GM23338 (cell line): ENCODE data around the gene TRAPPC12. TPM values are rescaled to one million over a fixed set of nuclear protein-coding genes. Genes with fewer than 3 reads are reported as not detected.

Experiments
- ATAC-seq: fragments of 200-7000 bp; cut with Tn5 transposase; 3 replicates; pipeline ENCODE4 v1.9.1; 2020
- DNase-seq: peaks from one replicate; pipeline ENCODE4 v3.0.0-alpha.2; 2015; ENCODE audit warnings: low spot score
- H2AFZ ChIP-seq: fragments of 200-600 bp; sonication (generic); 2 replicates; pipeline ENCODE4 v1.8.0; 2016; ENCODE audit warnings: antibody characterized with exemption, mild to moderate bottlenecking, moderate library complexity
- H3F3A ChIP-seq: fragments of 200-600 bp; sonication (generic); replicated peaks from 2 replicates; pipeline ENCODE4 v1.8.0; 2017; ENCODE audit warnings: antibody characterized with exemption, mixed run types, low read depth
- H3K27ac ChIP-seq: fragments of 200-600 bp; sonication (generic); 2 replicates; pipeline ENCODE4 v1.6.1; 2016; ENCODE audit warnings: low read depth
- H3K27me3 ChIP-seq: fragments of 200-600 bp; sonication (generic); 2 replicates; pipeline ENCODE4 v1.8.0; 2016; ENCODE audit warnings: mild to moderate bottlenecking, mixed run types, moderate library complexity; ENCODE audit not compliant: insufficient read depth
- H3K36me3 ChIP-seq: fragments of 200-600 bp; sonication (generic); 2 replicates; pipeline ENCODE4 v1.8.0; 2016; ENCODE audit warnings: mild to moderate bottlenecking; ENCODE audit not compliant: insufficient read depth
- H3K4me1 ChIP-seq: fragments of 200-600 bp; sonication (generic); 2 replicates; pipeline ENCODE4 v1.8.0; 2016; ENCODE audit warnings: mild to moderate bottlenecking, moderate library complexity; ENCODE audit not compliant: insufficient read depth
- H3K4me2 ChIP-seq: fragments of 200-600 bp; sonication (generic); 2 replicates; pipeline ENCODE4 v1.7.1; 2017; ENCODE audit warnings: mixed run types
- H3K4me3 ChIP-seq: fragments of 200-600 bp; sonication (generic); 2 replicates; pipeline ENCODE4 v1.6.1; 2016; ENCODE audit warnings: mixed run types
- H3K79me2 ChIP-seq: fragments of 200-600 bp; sonication (generic); replicated peaks from 2 replicates; pipeline ENCODE4 v1.8.0; 2017; ENCODE audit warnings: mild to moderate bottlenecking; ENCODE audit not compliant: insufficient read depth
- H3K9me2 ChIP-seq: fragments of 200-600 bp; sonication (generic); 2 replicates; pipeline ENCODE4 v1.8.0; 2017; ENCODE audit not compliant: insufficient read depth
- H4K20me1 ChIP-seq: fragments of 200-600 bp; sonication (generic); replicated peaks from 2 replicates; pipeline ENCODE4 v1.8.0; 2017; ENCODE audit warnings: mild to moderate bottlenecking; ENCODE audit not compliant: insufficient read depth
- H3K27ac Mint-ChIP-seq: 2 replicates; pipeline ENCODE4 v1.8.0; 2020; ENCODE audit warnings: inconsistent platforms, mild to moderate bottlenecking, moderate library complexity, mixed read lengths
- H3K27me3 Mint-ChIP-seq: 3 replicates; pipeline ENCODE4 v1.8.0; 2022; ENCODE audit warnings: low read depth, mild to moderate bottlenecking, moderate library complexity, mixed read lengths, inconsistent platforms; ENCODE audit not compliant: insufficient read depth, poor library complexity
- H3K36me3 Mint-ChIP-seq: 3 replicates; pipeline ENCODE4 v1.8.0; 2021; ENCODE audit warnings: low read depth, mild to moderate bottlenecking, inconsistent platforms, moderate library complexity, mixed read lengths
- H3K4me1 Mint-ChIP-seq: 3 replicates; pipeline ENCODE4 v1.8.0; 2020; ENCODE audit warnings: mild to moderate bottlenecking, inconsistent platforms, mixed read lengths
- H3K4me3 Mint-ChIP-seq: 3 replicates; pipeline ENCODE4 v1.8.0; 2021; ENCODE audit warnings: moderate library complexity, mild to moderate bottlenecking, inconsistent platforms, mixed read lengths
- H3K9me3 Mint-ChIP-seq: 3 replicates; pipeline ENCODE4 v1.8.0; 2020; ENCODE audit warnings: moderate library complexity, mild to moderate bottlenecking, inconsistent platforms, mixed read lengths
- CTCF ChIP-seq, 2 experiments: fragments of 200-600 bp in 1 of 2; sonication (generic) in 1 of 2; conservative IDR thresholded peaks; 2 replicates each; pipeline versions ENCODE4 v1.5.1 to v1.6.1; 2016 to 2017; ENCODE audit warnings: antibody characterized with exemption in 2 of 2, low read depth in 2 of 2, mild to moderate bottlenecking in 2 of 2, moderate library complexity in 1 of 2
- EZH2phosphoT487 ChIP-seq: fragments of 200-600 bp; sonication (generic); IDR thresholded peaks from one replicate; pipeline ENCODE4 v1.8.1; 2018; ENCODE audit warnings: antibody characterized with exemption; ENCODE audit not compliant: unreplicated experiment
- POLR2AphosphoS5 ChIP-seq: IDR thresholded peaks from 2 replicates; pipeline ENCODE4 v1.6.1; 2016; ENCODE audit warnings: antibody characterized with exemption, low read depth
- ZNF114 ChIP-seq: fragments of 250-450 bp; sonication (Bioruptor Pico); IDR thresholded peaks from 2 replicates; pipeline ENCODE4 v1.5.0; 2020; ENCODE audit warnings: mild to moderate bottlenecking, moderate library complexity
- ZNF331 ChIP-seq: fragments of 250-450 bp; sonication (Bioruptor Pico); IDR thresholded peaks from 2 replicates; pipeline ENCODE4 v1.5.0; 2020; ENCODE audit warnings: low read depth, mild to moderate bottlenecking, moderate library complexity
- polyA plus RNA-seq: library from polyadenylated mRNA; unstranded; fragments of >200 nt; fragmentation: Nextera tagmentation; extraction: Ambion mirVana; gene quantifications from 2 replicates; pipeline ENCODE4 v1.2.1, GENCODE V29; 2016
- total RNA-seq: library from RNA; depleted of rRNA; stranded (reverse); fragments of >200 nt; shearing (Covaris generic); gene quantifications from 2 replicates; pipeline ENCODE4 v1.2.3, GENCODE V29; 2014
- TF ChIP-seq, protein P1 (sequence below): fragments of 250-450 bp; sonication (Bioruptor Pico); IDR thresholded peaks from 2 replicates; pipeline ENCODE4 v1.5.0; 2020; ENCODE audit warnings: mild to moderate bottlenecking, moderate library complexity

TRAPPC12 gene
- total and polyA plus RNA-seq, 2 experiments from 2014 or later: 48.9 to 57.7 TPM

DNA sequence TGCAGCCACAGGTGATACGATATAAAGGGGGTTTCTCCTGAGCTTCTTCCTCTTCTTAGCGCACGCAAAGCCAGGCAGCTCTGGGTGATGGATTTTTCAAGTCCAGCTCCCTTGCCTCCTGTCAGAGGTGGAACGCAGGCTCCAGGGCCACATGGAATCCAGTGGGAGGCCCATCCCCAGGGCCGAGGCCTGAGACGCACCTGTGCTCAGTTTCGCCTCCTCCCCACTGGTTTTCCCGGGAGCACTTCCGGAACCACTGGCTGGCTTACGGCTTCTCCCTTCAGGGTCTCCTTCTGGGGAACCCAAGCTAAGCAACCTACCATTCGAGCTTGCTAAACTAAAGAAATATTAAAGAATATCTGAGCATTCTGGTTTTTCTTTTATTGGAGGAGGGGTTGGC, 63.6 kb downstream of the TRAPPC12 start (continued):
- TF ChIP-seq CTCF (conservative IDR thresholded peaks at IDR 0.05; ENCODE audit: low read depth in 2 of 2) (no peak), EZH2phosphoT487 (no peak), ZNF114 (CRISPR knock-in tag) (no peak), ZNF331 (CRISPR knock-in tag) (no peak), POLR2AphosphoS5 (no peak)

DNA sequence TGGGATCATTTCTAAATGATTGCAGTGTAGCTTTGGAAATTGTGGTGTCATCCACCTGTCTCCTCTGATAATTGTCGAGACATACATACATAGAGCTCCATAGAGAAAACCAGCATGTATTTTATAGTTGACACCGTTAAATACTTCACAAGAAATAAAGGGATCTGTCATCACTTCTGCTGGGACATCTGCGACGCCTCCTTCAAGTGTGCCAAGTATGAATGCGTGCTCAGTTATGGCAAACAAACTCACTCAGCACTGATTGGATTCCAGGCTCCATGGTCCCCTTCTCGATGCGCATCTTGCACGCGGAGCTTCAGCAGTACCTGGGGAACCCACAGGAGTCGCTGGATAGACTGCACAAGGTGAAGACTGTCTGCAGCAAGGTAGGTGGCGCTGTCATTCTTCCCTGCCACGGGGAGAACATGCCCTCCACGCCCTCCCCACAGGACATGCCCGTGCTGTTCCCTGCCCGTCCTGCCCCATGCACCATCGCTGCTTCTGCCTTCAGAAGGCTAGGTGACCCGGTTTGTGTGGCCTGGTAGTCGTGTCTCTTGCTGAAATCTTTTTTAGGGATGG, 64.1 kb downstream of the TRAPPC12 start:
- DNase-seq: peak; percentile 60

GRCh38 chr2:3445891-3446290, 66.4 kb downstream of the TRAPPC12 start:
- no peaks in the 10 kb centered on the region for H3K9me2 ChIP-seq
- H3K27ac ChIP-seq: no peak overlapping the region
- peaks cover 39% of the 10 kb centered on the region for H3K36me3 Mint-ChIP-seq
- no peaks in the 10 kb centered on the region for H3K4me1 ChIP-seq
- no peak overlapping the region for H2AFZ ChIP-seq
- no peak overlapping the region for H3K4me3 Mint-ChIP-seq
- no peak overlapping the region for H3K4me2 ChIP-seq
- DNase-seq (no peak), ATAC-seq (no peak)
- no peak overlapping the region for H3K4me3 ChIP-seq
- H3K27me3 ChIP-seq: no peaks in the 10 kb centered on the region
- no peak overlapping the region for H3K27ac Mint-ChIP-seq
- H3K79me2 ChIP-seq: no peaks in the 10 kb centered on the region
- 0 out of 2 replicates have a peak, but pooled peaks cover 5% of the 10 kb centered on the region for H3K36me3 ChIP-seq
- H3K27me3 Mint-ChIP-seq: no peaks in the 10 kb centered on the region
- H3F3A ChIP-seq: no peaks in the 10 kb centered on the region
- peaks cover 2% of the 10 kb centered on the region; the same call in 1 of the 3 replicates for H3K4me1 Mint-ChIP-seq
- H3K9me3 Mint-ChIP-seq: no peaks in the 10 kb centered on the region; the same call in 2 of the 3 replicates
- peaks cover 3% of the 10 kb centered on the region for H4K20me1 ChIP-seq
- TF ChIP-seq, protein P1, sequence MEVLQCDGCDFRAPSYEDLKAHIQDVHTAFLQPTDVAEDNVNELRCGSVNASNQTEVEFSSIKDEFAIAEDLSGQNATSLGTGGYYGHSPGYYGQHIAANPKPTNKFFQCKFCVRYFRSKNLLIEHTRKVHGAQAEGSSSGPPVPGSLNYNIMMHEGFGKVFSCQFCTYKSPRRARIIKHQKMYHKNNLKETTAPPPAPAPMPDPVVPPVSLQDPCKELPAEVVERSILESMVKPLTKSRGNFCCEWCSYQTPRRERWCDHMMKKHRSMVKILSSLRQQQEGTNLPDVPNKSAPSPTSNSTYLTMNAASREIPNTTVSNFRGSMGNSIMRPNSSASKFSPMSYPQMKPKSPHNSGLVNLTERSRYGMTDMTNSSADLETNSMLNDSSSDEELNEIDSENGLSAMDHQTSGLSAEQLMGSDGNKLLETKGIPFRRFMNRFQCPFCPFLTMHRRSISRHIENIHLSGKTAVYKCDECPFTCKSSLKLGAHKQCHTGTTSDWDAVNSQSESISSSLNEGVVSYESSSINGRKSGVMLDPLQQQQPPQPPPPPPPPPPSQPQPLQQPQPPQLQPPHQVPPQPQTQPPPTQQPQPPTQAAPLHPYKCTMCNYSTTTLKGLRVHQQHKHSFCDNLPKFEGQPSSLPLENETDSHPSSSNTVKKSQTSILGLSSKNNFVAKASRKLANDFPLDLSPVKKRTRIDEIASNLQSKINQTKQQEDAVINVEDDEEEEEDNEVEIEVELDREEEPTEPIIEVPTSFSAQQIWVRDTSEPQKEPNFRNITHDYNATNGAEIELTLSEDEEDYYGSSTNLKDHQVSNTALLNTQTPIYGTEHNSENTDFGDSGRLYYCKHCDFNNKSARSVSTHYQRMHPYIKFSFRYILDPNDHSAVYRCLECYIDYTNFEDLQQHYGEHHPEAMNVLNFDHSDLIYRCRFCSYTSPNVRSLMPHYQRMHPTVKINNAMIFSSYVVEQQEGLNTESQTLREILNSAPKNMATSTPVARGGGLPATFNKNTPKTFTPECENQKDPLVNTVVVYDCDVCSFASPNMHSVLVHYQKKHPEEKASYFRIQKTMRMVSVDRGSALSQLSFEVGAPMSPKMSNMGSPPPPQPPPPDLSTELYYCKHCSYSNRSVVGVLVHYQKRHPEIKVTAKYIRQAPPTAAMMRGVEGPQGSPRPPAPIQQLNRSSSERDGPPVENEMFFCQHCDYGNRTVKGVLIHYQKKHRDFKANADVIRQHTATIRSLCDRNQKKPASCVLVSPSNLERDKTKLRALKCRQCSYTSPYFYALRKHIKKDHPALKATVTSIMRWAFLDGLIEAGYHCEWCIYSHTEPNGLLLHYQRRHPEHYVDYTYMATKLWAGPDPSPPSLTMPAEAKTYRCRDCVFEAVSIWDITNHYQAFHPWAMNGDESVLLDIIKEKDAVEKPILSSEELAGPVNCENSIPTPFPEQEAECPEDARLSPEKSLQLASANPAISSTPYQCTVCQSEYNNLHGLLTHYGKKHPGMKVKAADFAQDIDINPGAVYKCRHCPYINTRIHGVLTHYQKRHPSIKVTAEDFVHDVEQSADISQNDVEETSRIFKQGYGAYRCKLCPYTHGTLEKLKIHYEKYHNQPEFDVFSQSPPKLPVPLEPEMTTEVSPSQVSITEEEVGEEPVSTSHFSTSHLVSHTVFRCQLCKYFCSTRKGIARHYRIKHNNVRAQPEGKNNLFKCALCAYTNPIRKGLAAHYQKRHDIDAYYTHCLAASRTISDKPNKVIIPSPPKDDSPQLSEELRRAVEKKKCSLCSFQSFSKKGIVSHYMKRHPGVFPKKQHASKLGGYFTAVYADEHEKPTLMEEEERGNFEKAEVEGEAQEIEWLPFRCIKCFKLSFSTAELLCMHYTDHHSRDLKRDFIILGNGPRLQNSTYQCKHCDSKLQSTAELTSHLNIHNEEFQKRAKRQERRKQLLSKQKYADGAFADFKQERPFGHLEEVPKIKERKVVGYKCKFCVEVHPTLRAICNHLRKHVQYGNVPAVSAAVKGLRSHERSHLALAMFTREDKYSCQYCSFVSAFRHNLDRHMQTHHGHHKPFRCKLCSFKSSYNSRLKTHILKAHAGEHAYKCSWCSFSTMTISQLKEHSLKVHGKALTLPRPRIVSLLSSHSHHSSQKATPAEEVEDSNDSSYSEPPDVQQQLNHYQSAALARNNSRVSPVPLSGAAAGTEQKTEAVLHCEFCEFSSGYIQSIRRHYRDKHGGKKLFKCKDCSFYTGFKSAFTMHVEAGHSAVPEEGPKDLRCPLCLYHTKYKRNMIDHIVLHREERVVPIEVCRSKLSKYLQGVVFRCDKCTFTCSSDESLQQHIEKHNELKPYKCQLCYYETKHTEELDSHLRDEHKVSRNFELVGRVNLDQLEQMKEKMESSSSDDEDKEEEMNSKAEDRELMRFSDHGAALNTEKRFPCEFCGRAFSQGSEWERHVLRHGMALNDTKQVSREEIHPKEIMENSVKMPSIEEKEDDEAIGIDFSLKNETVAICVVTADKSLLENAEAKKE (CRISPR knock-in tag): no peak

More for the DNA sequence above, 64.1 kb downstream of the TRAPPC12 start:
- no peak overlapping the region for H3K4me3 ChIP-seq
- no peaks in the 10 kb centered on the region for H3K4me1 ChIP-seq
- H3K4me3 Mint-ChIP-seq: no peak overlapping the region
- H3F3A ChIP-seq: no peaks in the 10 kb centered on the region
- H3K36me3 Mint-ChIP-seq: peaks cover 32% of the 10 kb centered on the region
- peak; percentile 90 for ATAC-seq
- no peaks in the 10 kb centered on the region for H3K27me3 ChIP-seq
- H3K27ac ChIP-seq: no peak overlapping the region
- no peak overlapping the region for H3K27ac Mint-ChIP-seq
- no peaks in the 10 kb centered on the region for H3K27me3 Mint-ChIP-seq
- no peaks in the 10 kb centered on the region for H3K9me3 Mint-ChIP-seq
- no peaks in the 10 kb centered on the region for H3K9me2 ChIP-seq
- TF ChIP-seq CTCF (conservative IDR thresholded peaks at IDR 0.05; ENCODE audit: low read depth in 2 of 2) (peak; percentile 49 to 72), ZNF331 (CRISPR knock-in tag) (no peak)
- H3K4me1 Mint-ChIP-seq: peaks cover 2% of the 10 kb centered on the region; the same call in 1 of the 3 replicates
- H2AFZ ChIP-seq: no peak overlapping the region
- peaks cover 3% of the 10 kb centered on the region for H4K20me1 ChIP-seq
- no peaks in the 10 kb centered on the region for H3K36me3 ChIP-seq
- H3K79me2 ChIP-seq: no peaks in the 10 kb centered on the region
- H3K4me2 ChIP-seq: no peak overlapping the region
